Measurements from ENCODE around the gene G3BP1. TPM values are rescaled to one million over a fixed set of nuclear protein-coding genes. Genes with fewer than 3 reads are reported as not detected.

Gene G3BP1
- total RNA-seq, 2 experiments from 2014 or later: 192 to 279 TPM

GRCh38 chr5:151740336-151740942 lies 31.3 kb upstream of the G3BP1 start:
- Mint-ChIP-seq H3K27me3 (no peaks in the 10 kb centered on the region), H3K4me3 (no peak overlapping the region), H3K9me3 (ENCODE audit: low read depth) (no peaks in the 10 kb centered on the region), H3K36me3 (peaks cover 15% of the 10 kb centered on the region), H3K27ac (no peak overlapping the region), H3K4me1 (peaks cover 18% of the 10 kb centered on the region)
- CTCF ChIA-PET: interaction anchor here (0.7 to 7.6 kb wide), 20 partner anchors 9 to 1180 kb away, joined by 3 to 72 read pairs (median 6); partner anchors contain the start of genes ATOX1, G3BP1 and SLC36A1
- peak; percentile 63 for ATAC-seq
- DNase-seq: peak; percentile 65

DNA sequence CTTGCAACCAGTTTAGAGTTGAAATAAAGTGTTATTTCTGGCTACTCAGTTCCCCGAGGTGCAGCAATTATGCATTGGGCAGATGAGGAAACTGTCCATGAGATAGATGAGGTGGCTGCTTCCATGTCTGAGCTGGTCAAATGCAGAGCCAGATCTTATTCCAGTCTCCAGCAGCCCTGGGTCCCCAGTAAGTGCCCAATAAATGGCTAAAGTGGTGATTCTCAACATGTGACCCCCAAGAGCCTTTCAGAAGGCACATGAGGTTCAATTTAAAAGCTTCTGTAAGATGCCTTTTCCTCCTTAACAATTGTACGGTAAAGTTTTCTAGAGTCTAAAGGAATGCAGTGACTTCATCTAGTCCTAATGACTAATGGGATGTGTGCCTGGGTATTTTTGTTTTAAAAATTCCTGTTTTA lies 30.8 kb upstream of the G3BP1 start:
- Mint-ChIP-seq H3K4me1 (peaks cover 24% of the 10 kb centered on the region), H3K27ac (no peak overlapping the region), H3K27me3 (no peaks in the 10 kb centered on the region), H3K9me3 (ENCODE audit: low read depth) (no peaks in the 10 kb centered on the region), H3K36me3 (peaks cover 15% of the 10 kb centered on the region), H3K4me3 (no peak overlapping the region)
- ATAC-seq (no peak), DNase-seq (no peak)
- CTCF ChIA-PET: interaction anchor here (0.7 to 7.6 kb wide), 18 partner anchors 8 to 402 kb away, joined by 3 to 72 read pairs (median 6); partner anchors contain the start of genes ATOX1, G3BP1 and SLC36A1

GRCh38 chr5:151741678-151742423 lies 29.9 kb upstream of the G3BP1 start:
- no peak for ATAC-seq
- Mint-ChIP-seq H3K4me3 (no peak overlapping the region), H3K27me3 (no peaks in the 10 kb centered on the region), H3K36me3 (peaks cover 19% of the 10 kb centered on the region), H3K9me3 (ENCODE audit: low read depth) (no peaks in the 10 kb centered on the region), H3K4me1 (peaks cover 32% of the 10 kb centered on the region), H3K27ac (no peak overlapping the region)
- no peak for DNase-seq
- CTCF ChIA-PET: interaction anchor here (1.1 to 7.6 kb wide), 14 partner anchors 7 to 401 kb away, joined by 3 to 72 read pairs (median 6); partner anchors contain the start of genes ATOX1 and G3BP1

DNA sequence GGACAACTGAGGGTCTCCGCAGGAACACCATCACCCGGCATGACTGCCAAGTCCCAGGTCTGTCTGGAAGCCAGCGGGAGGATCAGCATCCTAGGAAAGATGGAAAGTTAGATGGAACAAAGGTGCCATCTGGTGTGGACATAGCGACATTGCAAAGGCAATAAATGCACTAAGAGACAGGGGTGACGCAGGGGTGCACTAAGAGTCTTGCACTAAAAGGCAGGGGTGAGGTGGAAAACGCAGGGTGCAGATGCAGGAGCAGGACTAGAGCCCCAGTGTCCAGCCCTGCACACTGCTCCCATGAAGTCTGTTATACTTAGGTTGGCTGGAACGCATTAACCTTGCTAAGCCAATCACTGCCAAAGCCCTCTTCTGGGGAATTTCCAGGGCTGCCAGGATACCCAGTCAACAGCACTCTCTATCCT lies 28.9 kb upstream of the G3BP1 start:
- DNase-seq (no peak), ATAC-seq (no peak)
- H3K4me1 Mint-ChIP-seq: peaks cover 36% of the 10 kb centered on the region
- CTCF ChIA-PET: interaction anchor here (1.3 to 7.6 kb wide), 6 partner anchors 22 to 90 kb away, joined by 3 to 72 read pairs (median 16); partner anchors contain the start of gene G3BP1
- peaks cover 21% of the 10 kb centered on the region for H3K36me3 Mint-ChIP-seq
- no peaks in the 10 kb centered on the region for H3K27me3 Mint-ChIP-seq
- H3K4me3 Mint-ChIP-seq: no peak overlapping the region
- no peak overlapping the region for H3K27ac Mint-ChIP-seq
- no peaks in the 10 kb centered on the region for H3K9me3 Mint-ChIP-seq (ENCODE audit: low read depth)

DNA sequence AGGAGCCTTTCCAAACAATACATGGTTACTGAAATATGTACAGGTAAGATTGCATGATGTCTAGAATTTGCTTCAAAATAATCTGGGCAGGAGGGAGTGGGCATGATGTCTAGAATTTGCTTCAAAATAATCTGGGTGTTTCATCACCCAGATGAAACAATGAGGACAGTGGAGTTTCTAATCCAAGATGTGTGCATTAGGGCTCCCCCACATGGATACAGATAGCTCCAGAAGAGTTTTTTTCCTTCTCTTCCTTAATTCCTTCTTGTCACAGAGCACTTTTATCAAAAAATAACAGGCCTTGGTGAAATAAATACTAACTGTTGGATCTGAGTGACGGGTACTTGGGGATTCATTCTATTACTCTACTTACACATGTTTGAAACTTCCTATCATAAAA lies 28.2 kb upstream of the G3BP1 start:
- ATAC-seq (no peak), DNase-seq (no peak)
- H3K27me3 Mint-ChIP-seq: no peaks in the 10 kb centered on the region
- H3K4me1 Mint-ChIP-seq: peaks cover 40% of the 10 kb centered on the region
- H3K27ac Mint-ChIP-seq: no peak overlapping the region
- CTCF ChIA-PET: interaction anchor here (2.3 to 7.6 kb wide), 4 partner anchors 23 to 85 kb away, joined by 6 to 72 read pairs (median 31); partner anchors contain the start of gene G3BP1
- peaks cover 20% of the 10 kb centered on the region for H3K36me3 Mint-ChIP-seq
- H3K4me3 Mint-ChIP-seq: no peak overlapping the region
- no peaks in the 10 kb centered on the region for H3K9me3 Mint-ChIP-seq (ENCODE audit: low read depth)

DNA sequence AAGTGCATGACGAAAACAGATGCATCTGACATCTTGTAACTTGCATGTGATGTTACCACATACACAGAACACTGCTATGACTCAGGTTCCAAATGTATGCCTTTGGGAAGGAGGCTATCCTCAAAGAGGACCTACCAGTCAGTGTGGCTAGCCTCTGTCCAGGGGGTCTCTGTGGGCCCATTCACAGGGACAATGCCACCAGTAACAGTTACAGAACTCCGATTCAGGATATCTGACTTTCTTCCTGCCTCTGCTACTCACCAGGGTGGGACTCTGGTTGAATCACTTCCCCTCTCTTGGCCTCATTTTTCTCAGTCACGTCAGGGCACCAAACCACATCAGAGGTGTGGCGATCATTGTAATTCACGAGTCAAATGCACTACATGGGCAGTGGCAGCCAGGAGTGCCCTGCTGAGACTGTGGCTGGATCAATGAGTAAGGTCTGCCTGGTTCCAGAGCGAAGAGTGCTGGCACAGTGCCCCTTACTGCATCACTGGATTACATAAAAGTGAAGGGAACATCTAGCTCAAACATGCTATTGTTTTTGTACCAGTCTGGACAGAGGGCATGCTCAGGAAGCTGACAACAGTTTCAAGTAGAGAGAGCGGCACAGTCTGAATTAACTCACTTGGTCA lies 26.6 kb upstream of the G3BP1 start:
- Mint-ChIP-seq H3K4me1 (peaks cover 53% of the 10 kb centered on the region), H3K9me3 (ENCODE audit: low read depth) (no peaks in the 10 kb centered on the region), H3K4me3 (peak overlapping the region; percentile 43), H3K27ac (peak overlapping the region; percentile 90), H3K27me3 (no peaks in the 10 kb centered on the region), H3K36me3 (peaks cover 20% of the 10 kb centered on the region)
- CTCF ChIA-PET: interaction anchor here (0.8 to 7.6 kb wide), 3 partner anchors 11 to 87 kb away, joined by 6 to 72 read pairs (median 38); partner anchors contain the start of gene G3BP1
- peak; percentile 79 for ATAC-seq
- peak; percentile 83 for DNase-seq

- H3K27me3 Mint-ChIP-seq: no peaks in the 10 kb centered on the region
- no peaks in the 10 kb centered on the region for H3K9me3 Mint-ChIP-seq (ENCODE audit: low read depth)
- no peak overlapping the region for H3K4me3 Mint-ChIP-seq
- DNase-seq (no peak), ATAC-seq (no peak)
- peaks cover 46% of the 10 kb centered on the region for H3K4me1 Mint-ChIP-seq
- H3K36me3 Mint-ChIP-seq: peaks cover 17% of the 10 kb centered on the region
- CTCF ChIA-PET: interaction anchor here (0.7 to 3.7 kb wide), 4 partner anchors 21 to 303 kb away, joined by 3 to 15 read pairs (median 4); partner anchors contain the start of genes G3BP1 and SLC36A1
- H3K27ac Mint-ChIP-seq: peak overlapping the region; percentile 73
Observed at GRCh38 chr5:151750121-151750520, 21.6 kb upstream of the G3BP1 start.

DNA sequence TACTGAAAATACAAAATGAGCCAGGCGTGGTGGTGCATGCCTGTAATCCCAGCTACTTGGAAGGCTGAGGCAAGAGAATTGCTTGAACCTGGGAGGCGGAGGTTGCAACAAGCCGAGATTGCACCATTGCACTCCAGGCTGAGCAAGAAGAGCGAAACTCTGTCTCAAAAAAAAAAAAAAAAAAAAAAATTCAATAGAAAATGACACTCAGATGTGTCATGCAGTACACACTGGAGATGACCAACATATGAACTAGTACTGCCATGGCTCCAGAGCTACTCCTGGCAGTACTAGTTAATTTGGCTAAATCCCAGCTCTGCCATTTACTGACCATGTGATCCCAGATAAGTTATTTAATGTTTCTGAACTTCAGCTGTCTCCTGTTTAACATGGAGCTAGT lies 20.7 kb upstream of the G3BP1 start:
- H3K4me3 Mint-ChIP-seq: no peak overlapping the region
- ATAC-seq (no peak), DNase-seq (no peak)
- H3K9me3 Mint-ChIP-seq (ENCODE audit: low read depth): no peaks in the 10 kb centered on the region
- H3K4me1 Mint-ChIP-seq: peaks cover 43% of the 10 kb centered on the region
- peaks cover 16% of the 10 kb centered on the region for H3K36me3 Mint-ChIP-seq
- CTCF ChIA-PET: interaction anchor here (0.7 to 3.7 kb wide), 4 partner anchors 20 to 1193 kb away, joined by 3 to 15 read pairs (median 3); partner anchors contain the start of gene G3BP1
- H3K27me3 Mint-ChIP-seq: no peaks in the 10 kb centered on the region
- no peak overlapping the region for H3K27ac Mint-ChIP-seq

GRCh38 chr5:151751593-151751992 lies 20.2 kb upstream of the G3BP1 start:
- no peak for ATAC-seq
- Mint-ChIP-seq H3K4me3 (no peak overlapping the region), H3K27me3 (no peaks in the 10 kb centered on the region), H3K9me3 (ENCODE audit: low read depth) (no peaks in the 10 kb centered on the region), H3K4me1 (peaks cover 43% of the 10 kb centered on the region), H3K27ac (no peak overlapping the region), H3K36me3 (peaks cover 15% of the 10 kb centered on the region)
- no peak for DNase-seq
- CTCF ChIA-PET: interaction anchor here (1.0 to 3.7 kb wide), 5 partner anchors 11 to 97 kb away, joined by 3 to 15 read pairs (median 4); partner anchors contain the start of gene G3BP1

GRCh38 chr5:151755383-151755782 lies 16.4 kb upstream of the G3BP1 start:
- CTCF ChIA-PET: interaction anchor here (1.3 to 6.1 kb wide), 3 partner anchors 11 to 16 kb away, joined by 6 to 33 read pairs (median 6); partner anchors contain the start of gene G3BP1
- no peaks in the 10 kb centered on the region for H3K9me3 Mint-ChIP-seq (ENCODE audit: low read depth)
- H3K27me3 Mint-ChIP-seq: no peaks in the 10 kb centered on the region
- H3K36me3 Mint-ChIP-seq: peaks cover 10% of the 10 kb centered on the region
- H3K4me1 Mint-ChIP-seq: peaks cover 35% of the 10 kb centered on the region
- DNase-seq (no peak), ATAC-seq (no peak)
- H3K27ac Mint-ChIP-seq: no peak overlapping the region
- no peak overlapping the region for H3K4me3 Mint-ChIP-seq

- DNase-seq: no peak
- peak overlapping the region; percentile 90 for H3K4me3 Mint-ChIP-seq
- H3K36me3 Mint-ChIP-seq: peaks cover 7% of the 10 kb centered on the region
- CTCF ChIA-PET: interaction anchor here (1.2 to 6.1 kb wide), 9 partner anchors 9 to 99 kb away, joined by 3 to 33 read pairs (median 5); partner anchors contain the start of gene G3BP1
- peak overlapping the region; percentile 87 for H3K27ac Mint-ChIP-seq
- H3K27me3 Mint-ChIP-seq: no peaks in the 10 kb centered on the region
- peak; percentile 15 for ATAC-seq
- peaks cover 31% of the 10 kb centered on the region for H3K4me1 Mint-ChIP-seq
- H3K9me3 Mint-ChIP-seq (ENCODE audit: low read depth): no peaks in the 10 kb centered on the region
Observed at GRCh38 chr5:151757233-151758140, 14.3 kb upstream of the G3BP1 start.

- ATAC-seq (peak; percentile 40), DNase-seq (no peak)
- Mint-ChIP-seq H3K36me3 (peaks cover 5% of the 10 kb centered on the region), H3K4me1 (peaks cover 31% of the 10 kb centered on the region), H3K27me3 (no peaks in the 10 kb centered on the region), H3K4me3 (peak overlapping the region; percentile 90), H3K9me3 (ENCODE audit: low read depth) (no peaks in the 10 kb centered on the region), H3K27ac (peak overlapping the region; percentile 87)
- CTCF ChIA-PET: interaction anchor here (0.6 to 6.1 kb wide), 6 partner anchors 14 to 311 kb away, joined by 3 to 33 read pairs (median 5); partner anchors contain the start of genes G3BP1 and SLC36A1
Observed at GRCh38 chr5:151758141-151758429, 13.7 kb upstream of the G3BP1 start.
